Urinary bladder (tissue), 4 donors: ENCODE measurements around the gene KCNIP4. TPM values are rescaled to one million over a fixed set of nuclear protein-coding genes. Genes with fewer than 3 reads are reported as not detected.

Experiments used
- DNase-seq: peaks from one replicate; pipeline ENCODE4 v3.0.0-alpha.2; 2015; ENCODE audit errors: extremely low spot score
- H3K27ac ChIP-seq: one replicate; pipeline ENCODE4 v1.5.1; 2013; ENCODE audit warnings: low read depth, mild to moderate bottlenecking, moderate library complexity
- H3K36me3 ChIP-seq: one replicate; pipeline ENCODE4 v1.6.1; 2013; ENCODE audit warnings: mild to moderate bottlenecking, moderate library complexity; ENCODE audit not compliant: insufficient read depth
- H3K4me1 ChIP-seq: one replicate; pipeline ENCODE4 v1.6.1; 2013; ENCODE audit warnings: mild to moderate bottlenecking, moderate library complexity; ENCODE audit not compliant: insufficient read depth
- H3K4me3 ChIP-seq: one replicate; pipeline ENCODE4 v1.5.1; 2013; ENCODE audit warnings: low read depth, low read length
- WGBS: extraction: QIAGEN DNeasy Blood & Tissue Kit; methylation state at CpG from one replicate; pipeline ENCODE4 v1.1.7; 2013; 5-methylcytosine and 5-hydroxymethylcytosine counted together
- polyA plus RNA-seq: library from polyadenylated mRNA; stranded (reverse); fragments of 200-250 nt; gene quantifications from one replicate; pipeline ENCODE4 v1.2.3, GENCODE V29; 2013
- total RNA-seq: library from RNA; depleted of rRNA; stranded (reverse); fragments of >200 nt; gene quantifications from one replicate; pipeline ENCODE4 v1.2.3, GENCODE V29; 2014
- donor health status: healthy with polysubstance abuse.
- donor health status: healthy.

KCNIP4 gene
- total and polyA plus RNA-seq, 2 donors = 4.9 to 23.5 TPM

- Histone ChIP-seq H3K27ac (no peak overlapping the region), H3K4me3 (no peak overlapping the region), H3K36me3 (no peaks in the 10 kb centered on the region), H3K4me1 (no peaks in the 10 kb centered on the region)
- 84% methylated on average over 4 of the region's 4 CpGs for WGBS
- no peak for DNase-seq
Measured at GRCh38 chr4:21248331-21248730, 700.2 kb downstream of the KCNIP4 start.

- H3K36me3 ChIP-seq = no peaks in the 10 kb centered on the region
- no peak for DNase-seq
- WGBS = 74% methylated on average over 2 of the region's 2 CpGs
- no peaks in the 10 kb centered on the region for H3K4me1 ChIP-seq
- H3K4me3 ChIP-seq = no peak overlapping the region
- no peak overlapping the region for H3K27ac ChIP-seq
Measured at GRCh38 chr4:21242163-21242562, 706.4 kb downstream of the KCNIP4 start.

- Histone ChIP-seq H3K4me1 (no peaks in the 10 kb centered on the region), H3K36me3 (no peaks in the 10 kb centered on the region), H3K27ac (no peak overlapping the region), H3K4me3 (no peak overlapping the region)
- WGBS = 43% methylated on average over 2 of the region's 2 CpGs
- no peak for DNase-seq
Measured at GRCh38 chr4:21226637-21227538, 721.7 kb downstream of the KCNIP4 start.

- Histone ChIP-seq H3K27ac (no peak overlapping the region), H3K36me3 (no peaks in the 10 kb centered on the region), H3K4me3 (no peak overlapping the region), H3K4me1 (no peaks in the 10 kb centered on the region)
- no peak for DNase-seq
Measured at GRCh38 chr4:21211846-21212245, 736.7 kb downstream of the KCNIP4 start.

- H3K36me3 ChIP-seq = no peaks in the 10 kb centered on the region
- WGBS = 38% methylated on average over 2 of the region's 2 CpGs
Measured at GRCh38 chr4:21209860-21210259, 738.7 kb downstream of the KCNIP4 start.

GRCh38 chr4:21205821-21206531 lies 742.6 kb downstream of the KCNIP4 start:
- no peak overlapping the region for H3K4me3 ChIP-seq
- 27% methylated on average over 6 of the region's 6 CpGs for WGBS
- no peaks in the 10 kb centered on the region for H3K4me1 ChIP-seq
- H3K27ac ChIP-seq = no peak overlapping the region
- H3K36me3 ChIP-seq = no peaks in the 10 kb centered on the region
- DNase-seq = no peak

More at GRCh38 chr4:21209860-21210259, 738.7 kb downstream of the KCNIP4 start:
- Histone ChIP-seq H3K4me3 (no peak overlapping the region), H3K27ac (no peak overlapping the region), H3K4me1 (no peaks in the 10 kb centered on the region)
- no peak for DNase-seq

GRCh38 chr4:21203416-21203815 lies 745.2 kb downstream of the KCNIP4 start:
- Histone ChIP-seq H3K4me3 (no peak overlapping the region), H3K4me1 (no peaks in the 10 kb centered on the region), H3K27ac (no peak overlapping the region), H3K36me3 (no peaks in the 10 kb centered on the region)
- no peak for DNase-seq
- WGBS = 91% methylated on average over 1 of the region's 1 CpG

- DNase-seq = no peak
- Histone ChIP-seq H3K4me1 (no peaks in the 10 kb centered on the region), H3K27ac (no peak overlapping the region), H3K4me3 (no peak overlapping the region), H3K36me3 (no peaks in the 10 kb centered on the region)
- 86% methylated on average over 3 of the region's 3 CpGs for WGBS
Measured at GRCh38 chr4:21202959-21203358, 745.6 kb downstream of the KCNIP4 start.

- Histone ChIP-seq H3K27ac (no peak overlapping the region), H3K4me3 (no peak overlapping the region), H3K4me1 (no peaks in the 10 kb centered on the region), H3K36me3 (no peaks in the 10 kb centered on the region)
- no peak for DNase-seq
- 95% methylated on average over 4 of the region's 4 CpGs for WGBS
Measured at GRCh38 chr4:21198683-21199082, 749.9 kb downstream of the KCNIP4 start.

GRCh38 chr4:21195682-21196081 lies 752.9 kb downstream of the KCNIP4 start:
- Histone ChIP-seq H3K27ac (no peak overlapping the region), H3K4me1 (no peaks in the 10 kb centered on the region), H3K36me3 (no peaks in the 10 kb centered on the region), H3K4me3 (no peak overlapping the region)
- WGBS = 87% methylated on average over 6 of the region's 6 CpGs
- no peak for DNase-seq

- 93% methylated on average over 2 of the region's 2 CpGs for WGBS
Measured at GRCh38 chr4:21192367-21192766, 756.2 kb downstream of the KCNIP4 start.

GRCh38 chr4:21191317-21191716 lies 757.3 kb downstream of the KCNIP4 start:
- H3K36me3 ChIP-seq = no peaks in the 10 kb centered on the region
- WGBS = 80% methylated on average over 6 of the region's 6 CpGs
- no peaks in the 10 kb centered on the region for H3K4me1 ChIP-seq
- no peak overlapping the region for H3K27ac ChIP-seq
- DNase-seq = no peak
- no peak overlapping the region for H3K4me3 ChIP-seq

More at GRCh38 chr4:21192367-21192766, 756.2 kb downstream of the KCNIP4 start:
- DNase-seq = no peak
- Histone ChIP-seq H3K4me3 (no peak overlapping the region), H3K4me1 (no peaks in the 10 kb centered on the region), H3K27ac (no peak overlapping the region), H3K36me3 (no peaks in the 10 kb centered on the region)

- Histone ChIP-seq H3K36me3 (no peaks in the 10 kb centered on the region), H3K4me1 (no peaks in the 10 kb centered on the region), H3K4me3 (no peak overlapping the region), H3K27ac (no peak overlapping the region)
- WGBS = 74% methylated on average over 2 of the region's 2 CpGs
- no peak for DNase-seq
Measured at GRCh38 chr4:21184788-21185187, 763.8 kb downstream of the KCNIP4 start.

GRCh38 chr4:21181716-21182115 lies 766.9 kb downstream of the KCNIP4 start:
- no peaks in the 10 kb centered on the region for H3K4me1 ChIP-seq
- DNase-seq = no peak
- no peak overlapping the region for H3K27ac ChIP-seq
- H3K36me3 ChIP-seq = no peaks in the 10 kb centered on the region
- no peak overlapping the region for H3K4me3 ChIP-seq
